Measurements from ENCODE around the gene DYNC1LI1. TPM values are rescaled to one million over a fixed set of nuclear protein-coding genes. Genes with fewer than 3 reads are reported as not detected.

Gene DYNC1LI1
- polyA plus RNA-seq, 1 donor (not counting 4 experiments of a cell fraction or from before 2014, with no cell fraction given), result 64.4 TPM

- DNase-seq (ENCODE audit: low read depth, low spot score) (no peak), FAIRE-seq (no peak)
- H3K4me3 ChIP-seq (ENCODE audit: control insufficient read depth in 2 of 3, extremely low read depth in 1 of 3, insufficient read depth in 2 of 3, low read depth in 1 of 3, low read length in 3 of 3), result no peak overlapping the region
- no peak overlapping the region for H3K4me2 ChIP-seq (ENCODE audit: control insufficient read depth, extremely low read depth, insufficient read depth, low read depth, low read length)
- no peaks in the 10 kb centered on the region for H3K9me3 ChIP-seq (ENCODE audit: control insufficient read depth, low read depth, low read length)
- no peak overlapping the region for H3K9ac ChIP-seq (ENCODE audit: control insufficient read depth, extremely low read depth, insufficient read depth, low read length)
- no peak overlapping the region for H3K27ac ChIP-seq (ENCODE audit: control insufficient read depth, insufficient read depth, low read length)
- H3K79me2 ChIP-seq (ENCODE audit: control insufficient read depth, insufficient read depth, low read length), result no peaks in the 10 kb centered on the region
- no peaks in the 10 kb centered on the region for H3K36me3 ChIP-seq (ENCODE audit: control insufficient read depth in 2 of 2, extremely low read depth in 1 of 2, insufficient read depth in 2 of 2, low read length in 2 of 2)
- H3K9me1 ChIP-seq (ENCODE audit: control insufficient read depth, extremely low read depth, insufficient read depth, low read length), result no peaks in the 10 kb centered on the region
- TF ChIP-seq, protein P1, sequence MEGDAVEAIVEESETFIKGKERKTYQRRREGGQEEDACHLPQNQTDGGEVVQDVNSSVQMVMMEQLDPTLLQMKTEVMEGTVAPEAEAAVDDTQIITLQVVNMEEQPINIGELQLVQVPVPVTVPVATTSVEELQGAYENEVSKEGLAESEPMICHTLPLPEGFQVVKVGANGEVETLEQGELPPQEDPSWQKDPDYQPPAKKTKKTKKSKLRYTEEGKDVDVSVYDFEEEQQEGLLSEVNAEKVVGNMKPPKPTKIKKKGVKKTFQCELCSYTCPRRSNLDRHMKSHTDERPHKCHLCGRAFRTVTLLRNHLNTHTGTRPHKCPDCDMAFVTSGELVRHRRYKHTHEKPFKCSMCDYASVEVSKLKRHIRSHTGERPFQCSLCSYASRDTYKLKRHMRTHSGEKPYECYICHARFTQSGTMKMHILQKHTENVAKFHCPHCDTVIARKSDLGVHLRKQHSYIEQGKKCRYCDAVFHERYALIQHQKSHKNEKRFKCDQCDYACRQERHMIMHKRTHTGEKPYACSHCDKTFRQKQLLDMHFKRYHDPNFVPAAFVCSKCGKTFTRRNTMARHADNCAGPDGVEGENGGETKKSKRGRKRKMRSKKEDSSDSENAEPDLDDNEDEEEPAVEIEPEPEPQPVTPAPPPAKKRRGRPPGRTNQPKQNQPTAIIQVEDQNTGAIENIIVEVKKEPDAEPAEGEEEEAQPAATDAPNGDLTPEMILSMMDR (optimal IDR thresholded peaks at IDR 0.05 in 1 of 3, IDR thresholded peaks at IDR 0.05 in 1 of 3, conservative IDR thresholded peaks at IDR 0.05 in 1 of 3; ENCODE audit: extremely low read depth in 1 of 3, insufficient read depth in 2 of 3, low read length in 3 of 3), result no peak
- peaks cover 7% of the 10 kb centered on the region for H3K4me1 ChIP-seq (ENCODE audit: control insufficient read depth, extremely low read depth, insufficient read depth, low read length)
- no peak overlapping the region for H2AFZ ChIP-seq (ENCODE audit: control insufficient read depth, low read length)
- dilution Hi-C loops (cut with MboI; ENCODE audit: extremely low pct_ligation_motif_present, low sequenced_read_pairs), result no loop called here
- peaks cover 8% of the 10 kb centered on the region for H3K27me3 ChIP-seq (ENCODE audit: control insufficient read depth, extremely low read depth, insufficient read depth, low read length)
- H4K20me1 ChIP-seq (ENCODE audit: control insufficient read depth, extremely low read depth, insufficient read depth, low read length), result no peaks in the 10 kb centered on the region
These were observed 21.4 kb upstream of the DYNC1LI1 start for GRCh38 chr3:32592011-32592410.

GRCh38 chr3:32591186-32591585, 20.5 kb upstream of the DYNC1LI1 start:
- no peak for FAIRE-seq
- dilution Hi-C loops (cut with MboI; ENCODE audit: extremely low pct_ligation_motif_present, low sequenced_read_pairs), result no loop called here
- no peaks in the 10 kb centered on the region for H3K36me3 ChIP-seq (ENCODE audit: control insufficient read depth in 2 of 2, extremely low read depth in 1 of 2, insufficient read depth in 2 of 2, low read length in 2 of 2)

More at GRCh38 chr3:32591186-32591585, 20.5 kb upstream of the DYNC1LI1 start:
- Histone ChIP-seq H3K4me2 (ENCODE audit: control insufficient read depth, extremely low read depth, insufficient read depth, low read depth, low read length) (no peak overlapping the region), H2AFZ (ENCODE audit: control insufficient read depth, low read length) (no peak overlapping the region), H3K4me3 (ENCODE audit: control insufficient read depth in 2 of 3, extremely low read depth in 1 of 3, insufficient read depth in 2 of 3, low read depth in 1 of 3, low read length in 3 of 3) (no peak overlapping the region), H3K27ac (ENCODE audit: control insufficient read depth, insufficient read depth, low read length) (no peak overlapping the region), H3K4me1 (ENCODE audit: control insufficient read depth, extremely low read depth, insufficient read depth, low read length) (peaks cover 7% of the 10 kb centered on the region), H3K9me1 (ENCODE audit: control insufficient read depth, extremely low read depth, insufficient read depth, low read length) (no peaks in the 10 kb centered on the region), H3K27me3 (ENCODE audit: control insufficient read depth, extremely low read depth, insufficient read depth, low read length) (peaks cover 8% of the 10 kb centered on the region), H3K9ac (ENCODE audit: control insufficient read depth, extremely low read depth, insufficient read depth, low read length) (no peak overlapping the region), H4K20me1 (ENCODE audit: control insufficient read depth, extremely low read depth, insufficient read depth, low read length) (no peaks in the 10 kb centered on the region), H3K79me2 (ENCODE audit: control insufficient read depth, insufficient read depth, low read length) (no peaks in the 10 kb centered on the region), H3K9me3 (ENCODE audit: control insufficient read depth, low read depth, low read length) (no peaks in the 10 kb centered on the region)
- TF ChIP-seq, protein P1 (optimal IDR thresholded peaks at IDR 0.05 in 1 of 3, IDR thresholded peaks at IDR 0.05 in 1 of 3, conservative IDR thresholded peaks at IDR 0.05 in 1 of 3; ENCODE audit: extremely low read depth in 1 of 3, insufficient read depth in 2 of 3, low read length in 3 of 3), result no peak
- no peak for TF ChIP-seq EZH2 (IDR thresholded peaks at IDR 0.05; ENCODE audit: low read length)
- DNase-seq (ENCODE audit: low read depth, low spot score), result no peak
